PFSK-1 (cell line): ENCODE measurements around the gene PSME2.

Source experiments
- FOXP2 ChIP-seq: optimal IDR thresholded peaks from 2 replicates; pipeline ENCODE3; 2011; ENCODE audit warnings: borderline replicate concordance, control low read depth, inconsistent platforms; ENCODE audit not compliant: insufficient read depth; ENCODE audit errors: extremely low read length, extremely low read depth
- POLR2AphosphoS5 ChIP-seq: IDR thresholded peaks from 2 replicates; pipeline ENCODE4 v1.6.1; 2012; ENCODE audit warnings: low read depth, mild to moderate bottlenecking, control low read depth, low read length, moderate library complexity
- SIN3A ChIP-seq: IDR thresholded peaks from 2 replicates; pipeline ENCODE4 v1.6.1; 2012; ENCODE audit warnings: mild to moderate bottlenecking, low read length, moderate library complexity, borderline replicate concordance; ENCODE audit not compliant: insufficient read depth
- TAF1 ChIP-seq: IDR thresholded peaks from 2 replicates; pipeline ENCODE4 v1.6.1; 2012; ENCODE audit warnings: low read length, control low read depth, borderline replicate concordance; ENCODE audit not compliant: insufficient read depth
- TF ChIP-seq, protein P1 (sequence below), 2 experiments: IDR thresholded peaks; 2 replicates each; pipeline versions ENCODE4 v1.6.1 to v1.8.0; 2011 to 2012; ENCODE audit warnings: low read depth in 2 of 2, low read length in 2 of 2, control low read depth in 1 of 2, inconsistent platforms in 1 of 2, mild to moderate bottlenecking in 1 of 2, moderate library complexity in 1 of 2; ENCODE audit not compliant: insufficient read depth in 1 of 2

PSME2 gene

DNA sequence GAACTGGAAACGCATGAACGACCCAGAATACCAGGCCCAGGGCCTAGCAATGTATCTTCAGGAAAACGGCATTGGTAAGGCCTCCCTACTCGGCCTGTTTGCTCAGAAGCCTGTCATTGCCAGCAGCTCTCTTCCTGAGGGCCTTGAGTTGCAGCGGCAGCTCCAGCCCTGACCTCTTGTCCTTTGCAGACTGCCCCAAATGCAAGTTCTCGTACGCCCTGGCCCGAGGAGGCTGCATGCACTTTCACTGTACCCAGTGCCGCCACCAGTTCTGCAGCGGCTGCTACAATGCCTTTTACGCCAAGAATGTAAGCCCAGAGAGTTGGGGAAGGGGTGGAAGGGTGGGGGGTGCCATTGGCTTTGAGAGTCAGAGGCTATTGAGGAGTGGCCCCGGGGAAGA lies 10.9 kb upstream of the PSME2 start:
- no peak for TF ChIP-seq FOXP2
- no peak for TF ChIP-seq SIN3A
- TF ChIP-seq, protein P1, sequence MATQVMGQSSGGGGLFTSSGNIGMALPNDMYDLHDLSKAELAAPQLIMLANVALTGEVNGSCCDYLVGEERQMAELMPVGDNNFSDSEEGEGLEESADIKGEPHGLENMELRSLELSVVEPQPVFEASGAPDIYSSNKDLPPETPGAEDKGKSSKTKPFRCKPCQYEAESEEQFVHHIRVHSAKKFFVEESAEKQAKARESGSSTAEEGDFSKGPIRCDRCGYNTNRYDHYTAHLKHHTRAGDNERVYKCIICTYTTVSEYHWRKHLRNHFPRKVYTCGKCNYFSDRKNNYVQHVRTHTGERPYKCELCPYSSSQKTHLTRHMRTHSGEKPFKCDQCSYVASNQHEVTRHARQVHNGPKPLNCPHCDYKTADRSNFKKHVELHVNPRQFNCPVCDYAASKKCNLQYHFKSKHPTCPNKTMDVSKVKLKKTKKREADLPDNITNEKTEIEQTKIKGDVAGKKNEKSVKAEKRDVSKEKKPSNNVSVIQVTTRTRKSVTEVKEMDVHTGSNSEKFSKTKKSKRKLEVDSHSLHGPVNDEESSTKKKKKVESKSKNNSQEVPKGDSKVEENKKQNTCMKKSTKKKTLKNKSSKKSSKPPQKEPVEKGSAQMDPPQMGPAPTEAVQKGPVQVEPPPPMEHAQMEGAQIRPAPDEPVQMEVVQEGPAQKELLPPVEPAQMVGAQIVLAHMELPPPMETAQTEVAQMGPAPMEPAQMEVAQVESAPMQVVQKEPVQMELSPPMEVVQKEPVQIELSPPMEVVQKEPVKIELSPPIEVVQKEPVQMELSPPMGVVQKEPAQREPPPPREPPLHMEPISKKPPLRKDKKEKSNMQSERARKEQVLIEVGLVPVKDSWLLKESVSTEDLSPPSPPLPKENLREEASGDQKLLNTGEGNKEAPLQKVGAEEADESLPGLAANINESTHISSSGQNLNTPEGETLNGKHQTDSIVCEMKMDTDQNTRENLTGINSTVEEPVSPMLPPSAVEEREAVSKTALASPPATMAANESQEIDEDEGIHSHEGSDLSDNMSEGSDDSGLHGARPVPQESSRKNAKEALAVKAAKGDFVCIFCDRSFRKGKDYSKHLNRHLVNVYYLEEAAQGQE (IDR thresholded peaks at IDR 0.05; ENCODE audit: insufficient read depth in 1 of 2, low read depth in 2 of 2, low read length in 2 of 2) = no peak
- no peak for TF ChIP-seq POLR2AphosphoS5
- no peak for TF ChIP-seq TAF1

DNA sequence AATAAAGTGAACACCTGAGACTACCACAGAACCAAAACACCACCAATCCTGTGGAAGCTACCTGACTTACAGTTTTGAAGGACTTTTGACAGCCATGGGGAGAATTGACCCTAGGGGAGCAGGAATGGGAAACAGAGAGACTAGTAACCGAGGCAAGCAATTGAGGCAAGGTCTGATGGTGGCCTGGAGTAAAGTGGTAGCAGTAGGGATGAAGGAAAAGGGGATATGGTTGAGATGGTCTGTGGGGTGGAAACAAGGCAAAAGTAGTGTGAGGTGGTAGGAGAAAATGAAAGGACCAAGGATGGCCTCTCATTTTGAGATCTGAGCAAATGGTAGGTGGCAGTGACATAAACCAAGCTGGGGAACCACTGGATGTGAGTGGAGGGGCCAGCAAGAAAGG lies 10.4 kb upstream of the PSME2 start:
- TF ChIP-seq SIN3A (no peak), POLR2AphosphoS5 (no peak), FOXP2 (no peak), TAF1 (no peak)
- TF ChIP-seq, protein P1 (IDR thresholded peaks at IDR 0.05; ENCODE audit: insufficient read depth in 1 of 2, low read depth in 2 of 2, low read length in 2 of 2) = no peak

DNA sequence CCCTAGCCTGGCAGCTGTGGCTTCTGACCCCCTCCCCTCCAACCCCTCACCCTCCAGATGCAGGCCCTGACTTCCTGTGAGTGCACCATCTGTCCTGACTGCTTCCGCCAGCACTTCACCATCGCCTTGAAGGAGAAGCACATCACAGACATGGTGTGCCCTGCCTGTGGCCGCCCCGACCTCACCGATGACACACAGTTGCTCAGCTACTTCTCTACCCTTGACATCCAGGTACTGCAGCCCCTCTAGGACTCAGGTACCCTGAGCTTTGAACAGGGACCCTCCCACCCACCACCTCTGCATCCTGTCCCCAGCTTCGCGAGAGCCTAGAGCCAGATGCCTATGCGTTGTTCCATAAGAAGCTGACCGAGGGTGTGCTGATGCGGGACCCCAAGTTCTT lies 8.7 kb upstream of the PSME2 start:
- TF ChIP-seq, protein P1 (IDR thresholded peaks at IDR 0.05; ENCODE audit: insufficient read depth in 1 of 2, low read depth in 2 of 2, low read length in 2 of 2) = no peak
- TF ChIP-seq POLR2AphosphoS5 (no peak), TAF1 (no peak)

DNA sequence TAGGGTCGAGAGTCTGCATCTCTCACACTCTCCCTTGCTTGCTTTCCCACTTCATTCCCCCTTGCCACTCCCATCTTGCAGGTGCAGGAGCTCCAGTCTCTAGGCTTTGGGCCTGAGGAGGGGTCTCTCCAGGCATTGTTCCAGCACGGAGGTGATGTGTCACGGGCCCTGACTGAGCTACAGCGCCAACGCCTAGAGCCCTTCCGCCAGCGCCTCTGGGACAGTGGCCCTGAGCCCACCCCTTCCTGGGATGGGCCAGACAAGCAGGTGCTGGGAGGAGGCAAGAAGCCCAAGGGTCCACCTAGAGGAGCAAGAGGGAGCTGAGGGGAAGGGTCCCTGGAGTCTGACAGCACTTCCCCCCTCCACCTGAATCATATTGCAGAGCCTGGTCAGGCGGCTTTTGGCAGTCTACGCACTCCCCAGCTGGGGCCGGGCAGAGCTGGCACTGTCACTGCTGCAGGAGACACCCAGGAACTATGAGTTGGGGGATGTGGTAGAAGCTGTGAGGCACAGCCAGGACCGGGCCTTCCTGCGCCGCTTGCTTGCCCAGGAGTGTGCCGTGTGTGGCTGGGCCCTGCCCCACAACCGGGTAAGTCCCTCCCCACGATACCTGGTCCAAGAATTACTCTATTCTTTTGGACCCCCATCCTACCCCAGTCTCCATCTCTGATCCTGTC lies 5.1 kb upstream of the PSME2 start:
- TF ChIP-seq POLR2AphosphoS5 (no peak), SIN3A (no peak), FOXP2 (no peak), TAF1 (no peak)
- TF ChIP-seq, protein P1 (IDR thresholded peaks at IDR 0.05; ENCODE audit: insufficient read depth in 1 of 2, low read depth in 2 of 2, low read length in 2 of 2) = no peak

DNA sequence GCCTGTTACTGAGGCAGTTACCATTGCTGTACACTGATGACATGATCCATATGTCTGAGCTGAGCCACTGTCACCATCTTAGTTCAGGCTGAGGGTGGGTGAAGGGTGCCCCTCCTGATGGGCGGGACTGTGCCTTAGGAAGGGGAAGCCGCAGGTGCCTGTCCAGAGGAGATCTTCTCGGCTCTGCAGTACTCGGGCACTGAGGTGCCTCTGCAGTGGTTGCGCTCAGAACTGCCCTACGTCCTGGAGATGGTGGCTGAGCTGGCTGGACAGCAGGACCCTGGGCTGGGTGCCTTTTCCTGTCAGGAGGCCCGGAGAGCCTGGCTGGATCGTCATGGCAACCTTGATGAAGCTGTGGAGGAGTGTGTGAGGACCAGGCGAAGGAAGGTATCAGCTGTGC lies 4.6 kb upstream of the PSME2 start:
- TF ChIP-seq SIN3A = no peak
- TF ChIP-seq TAF1 = no peak
- TF ChIP-seq FOXP2 = no peak
